ENCODE results near the gene NTM. TPM values are rescaled to one million over a fixed set of nuclear protein-coding genes. Genes with fewer than 3 reads are reported as not detected.

Gene NTM
- total RNA-seq, 2 experiments from 2014 or later: not detected

- ChIA-PET POLR2A (no interaction called here), CTCF (no interaction called here)
- DNase-seq (no peak), ATAC-seq (no peak)
- TF ChIP-seq CTCF (IDR thresholded peaks at IDR 0.05): no peak
- Mint-ChIP-seq H3K4me3 (no peak overlapping the region), H3K36me3 (ENCODE audit: low read depth) (no peaks in the 10 kb centered on the region), H3K9me3 (no peaks in the 10 kb centered on the region), H3K27ac (no peak overlapping the region), H3K4me1 (ENCODE audit: low read depth) (no peaks in the 10 kb centered on the region), H3K27me3 (no peaks in the 10 kb centered on the region)
- intact Hi-C loops (cut with micrococcal nuclease): no loop called here
Observed at GRCh38 chr11:132256528-132257279, 886.3 kb downstream of the NTM start.

- no peak overlapping the region for H3K4me3 Mint-ChIP-seq
- POLR2A ChIA-PET: no interaction called here
- no peak for TF ChIP-seq CTCF (IDR thresholded peaks at IDR 0.05)
- H3K27me3 Mint-ChIP-seq: no peaks in the 10 kb centered on the region
- no peak for ATAC-seq
- CTCF ChIA-PET: no interaction called here
- DNase-seq: no peak
- no peaks in the 10 kb centered on the region for H3K9me3 Mint-ChIP-seq
- intact Hi-C loops (cut with micrococcal nuclease): no loop called here
- no peaks in the 10 kb centered on the region for H3K4me1 Mint-ChIP-seq (ENCODE audit: low read depth)
- no peak overlapping the region for H3K27ac Mint-ChIP-seq
- no peaks in the 10 kb centered on the region for H3K36me3 Mint-ChIP-seq (ENCODE audit: low read depth)
Observed at GRCh38 chr11:132257871-132258270, 887.5 kb downstream of the NTM start.

- Mint-ChIP-seq H3K27me3 (no peaks in the 10 kb centered on the region), H3K4me3 (no peak overlapping the region), H3K9me3 (no peaks in the 10 kb centered on the region), H3K36me3 (ENCODE audit: low read depth) (no peaks in the 10 kb centered on the region), H3K4me1 (ENCODE audit: low read depth) (no peaks in the 10 kb centered on the region), H3K27ac (no peak overlapping the region)
- DNase-seq: no peak
- POLR2A ChIA-PET: no interaction called here
- no peak for TF ChIP-seq CTCF (IDR thresholded peaks at IDR 0.05)
- CTCF ChIA-PET: no interaction called here
- intact Hi-C loops (cut with micrococcal nuclease): no loop called here
- ATAC-seq: no peak
Observed at GRCh38 chr11:132258875-132259274, 888.5 kb downstream of the NTM start.

- ATAC-seq (no peak), DNase-seq (no peak)
- Mint-ChIP-seq H3K4me3 (no peak overlapping the region), H3K27me3 (no peaks in the 10 kb centered on the region), H3K36me3 (ENCODE audit: low read depth) (no peaks in the 10 kb centered on the region), H3K9me3 (no peaks in the 10 kb centered on the region), H3K4me1 (ENCODE audit: low read depth) (no peaks in the 10 kb centered on the region), H3K27ac (no peak overlapping the region)
- intact Hi-C loops (cut with micrococcal nuclease): no loop called here
- POLR2A ChIA-PET: no interaction called here
- no peak for TF ChIP-seq CTCF (IDR thresholded peaks at IDR 0.05)
- CTCF ChIA-PET: no interaction called here
Observed at GRCh38 chr11:132260636-132261035, 890.2 kb downstream of the NTM start.

- DNase-seq: no peak
- H3K36me3 Mint-ChIP-seq (ENCODE audit: low read depth): no peaks in the 10 kb centered on the region
- H3K4me3 Mint-ChIP-seq: no peak overlapping the region
- H3K4me1 Mint-ChIP-seq (ENCODE audit: low read depth): no peaks in the 10 kb centered on the region
- no peak for ATAC-seq
- no peak overlapping the region for H3K27ac Mint-ChIP-seq
- no peak for TF ChIP-seq CTCF (IDR thresholded peaks at IDR 0.05)
- ChIA-PET CTCF (interaction anchor here (0.6 kb wide), 1 partner anchor 9 kb away, joined by 3 read pairs; no protein-coding TSS in a partner anchor), POLR2A (no interaction called here)
- H3K9me3 Mint-ChIP-seq: no peaks in the 10 kb centered on the region
- H3K27me3 Mint-ChIP-seq: no peaks in the 10 kb centered on the region
- intact Hi-C loops (cut with micrococcal nuclease): no loop called here
Observed at GRCh38 chr11:132263241-132263640, 892.8 kb downstream of the NTM start.
